ENCODE data around the gene NEGR1. TPM values are rescaled to one million over a fixed set of nuclear protein-coding genes. Genes with fewer than 3 reads are reported as not detected.

The NEGR1 gene
- total RNA-seq, 1 donor from 2014 or later = 4.0 TPM

DNA sequence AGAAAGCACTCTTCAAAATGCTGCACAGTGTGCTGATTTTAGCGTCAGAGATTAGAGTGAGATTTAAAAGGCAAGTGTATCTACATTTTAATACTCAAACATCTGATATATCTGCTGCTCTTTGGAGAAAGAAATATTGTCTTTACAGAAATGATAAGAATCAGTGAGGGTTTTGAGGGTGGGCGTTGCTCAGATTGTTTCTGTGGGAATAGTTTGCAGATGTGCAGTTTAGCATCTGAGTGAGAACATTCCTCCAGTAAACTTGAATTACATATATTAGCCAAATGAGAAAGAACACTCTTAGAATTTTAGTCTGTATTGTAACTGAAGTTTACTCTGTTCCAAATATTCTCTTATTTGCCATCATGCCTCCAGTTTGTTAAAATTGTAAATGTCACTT is 549.2 kb downstream of the NEGR1 start:
- TF ChIP-seq, protein P1, sequence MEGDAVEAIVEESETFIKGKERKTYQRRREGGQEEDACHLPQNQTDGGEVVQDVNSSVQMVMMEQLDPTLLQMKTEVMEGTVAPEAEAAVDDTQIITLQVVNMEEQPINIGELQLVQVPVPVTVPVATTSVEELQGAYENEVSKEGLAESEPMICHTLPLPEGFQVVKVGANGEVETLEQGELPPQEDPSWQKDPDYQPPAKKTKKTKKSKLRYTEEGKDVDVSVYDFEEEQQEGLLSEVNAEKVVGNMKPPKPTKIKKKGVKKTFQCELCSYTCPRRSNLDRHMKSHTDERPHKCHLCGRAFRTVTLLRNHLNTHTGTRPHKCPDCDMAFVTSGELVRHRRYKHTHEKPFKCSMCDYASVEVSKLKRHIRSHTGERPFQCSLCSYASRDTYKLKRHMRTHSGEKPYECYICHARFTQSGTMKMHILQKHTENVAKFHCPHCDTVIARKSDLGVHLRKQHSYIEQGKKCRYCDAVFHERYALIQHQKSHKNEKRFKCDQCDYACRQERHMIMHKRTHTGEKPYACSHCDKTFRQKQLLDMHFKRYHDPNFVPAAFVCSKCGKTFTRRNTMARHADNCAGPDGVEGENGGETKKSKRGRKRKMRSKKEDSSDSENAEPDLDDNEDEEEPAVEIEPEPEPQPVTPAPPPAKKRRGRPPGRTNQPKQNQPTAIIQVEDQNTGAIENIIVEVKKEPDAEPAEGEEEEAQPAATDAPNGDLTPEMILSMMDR (IDR thresholded peaks at IDR 0.05; ENCODE audit: insufficient read depth, low read length, poor library complexity, severe bottlenecking) = no peak
- H3K36me3 ChIP-seq (ENCODE audit: control insufficient read depth, insufficient read depth, low read length) = no peaks in the 10 kb centered on the region
- no peak overlapping the region for H3K4me3 ChIP-seq (ENCODE audit: low read depth, low read length)
- no peaks in the 10 kb centered on the region for H3K27me3 ChIP-seq (ENCODE audit: control insufficient read depth, insufficient read depth, low read length)
- DNase-seq (ENCODE audit: low read depth) = no peak

DNA sequence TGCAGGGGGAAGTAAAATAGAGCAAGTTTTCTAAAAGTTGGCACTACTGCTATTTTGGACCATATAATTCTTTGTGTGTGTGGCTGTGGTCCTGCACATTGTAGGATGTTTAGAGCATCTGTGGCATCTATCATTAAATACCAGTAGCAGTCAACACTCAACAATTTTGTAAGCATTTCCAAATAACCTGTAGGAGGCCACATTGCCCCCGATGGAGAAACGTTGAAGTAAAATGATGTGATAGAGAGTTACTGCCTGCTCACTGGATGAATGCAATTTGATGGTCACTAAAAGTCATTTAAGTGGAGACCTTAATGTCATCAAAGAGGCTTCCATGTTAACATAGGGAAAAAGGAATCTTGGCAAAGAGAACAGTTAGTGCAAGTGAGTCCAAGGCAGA is 560.8 kb downstream of the NEGR1 start:
- no peak for DNase-seq (ENCODE audit: low read depth)
- TF ChIP-seq, protein P1 (IDR thresholded peaks at IDR 0.05; ENCODE audit: insufficient read depth, low read length, poor library complexity, severe bottlenecking) = no peak
- Histone ChIP-seq H3K36me3 (ENCODE audit: control insufficient read depth, insufficient read depth, low read length) (no peaks in the 10 kb centered on the region), H3K4me3 (ENCODE audit: low read depth, low read length) (no peak overlapping the region), H3K27me3 (ENCODE audit: control insufficient read depth, insufficient read depth, low read length) (no peaks in the 10 kb centered on the region)

DNA sequence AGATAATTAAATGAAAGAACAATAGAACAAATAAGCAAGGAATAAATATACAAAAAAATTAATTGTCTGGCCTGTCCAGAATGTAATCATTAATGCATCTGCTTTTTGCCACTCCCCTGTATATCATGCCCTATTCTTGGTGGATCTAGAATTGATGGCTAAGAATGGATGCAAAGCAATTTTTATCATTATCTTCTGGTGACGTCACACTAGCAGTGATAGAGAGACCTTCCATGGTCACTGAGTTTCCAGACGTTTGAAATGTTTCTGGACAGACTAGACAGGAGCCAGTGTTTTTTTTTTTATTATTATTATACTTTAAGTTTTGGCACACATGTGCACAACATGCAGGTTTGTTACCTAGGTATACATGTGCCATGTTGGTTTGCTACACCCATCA is 563.0 kb downstream of the NEGR1 start:
- DNase-seq (ENCODE audit: low read depth) = no peak
- TF ChIP-seq, protein P1 (IDR thresholded peaks at IDR 0.05; ENCODE audit: insufficient read depth, low read length, poor library complexity, severe bottlenecking) = no peak
- Histone ChIP-seq H3K27me3 (ENCODE audit: control insufficient read depth, insufficient read depth, low read length) (no peaks in the 10 kb centered on the region), H3K4me3 (ENCODE audit: low read depth, low read length) (no peak overlapping the region), H3K36me3 (ENCODE audit: control insufficient read depth, insufficient read depth, low read length) (no peaks in the 10 kb centered on the region)

DNA sequence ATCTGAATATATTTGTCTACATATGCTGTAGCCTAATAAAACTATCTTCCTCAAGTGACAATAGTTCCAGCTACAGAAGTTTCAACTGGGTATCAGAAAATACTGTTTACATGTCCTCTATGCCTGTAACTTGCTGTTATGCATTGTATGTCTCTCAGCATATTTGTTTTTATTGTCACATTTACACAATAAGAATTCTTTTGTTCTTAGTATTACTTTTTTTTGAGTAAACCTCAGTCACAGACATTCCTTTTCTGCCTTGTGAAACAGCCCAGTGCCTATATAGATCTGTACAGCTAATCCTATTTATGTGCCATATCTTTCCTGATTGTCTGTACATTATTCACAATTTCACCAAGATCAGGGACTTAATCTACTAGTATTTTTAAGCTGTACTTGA is 565.2 kb downstream of the NEGR1 start:
- TF ChIP-seq, protein P1 (IDR thresholded peaks at IDR 0.05; ENCODE audit: insufficient read depth, low read length, poor library complexity, severe bottlenecking) = no peak
- no peak for DNase-seq (ENCODE audit: low read depth)

DNA sequence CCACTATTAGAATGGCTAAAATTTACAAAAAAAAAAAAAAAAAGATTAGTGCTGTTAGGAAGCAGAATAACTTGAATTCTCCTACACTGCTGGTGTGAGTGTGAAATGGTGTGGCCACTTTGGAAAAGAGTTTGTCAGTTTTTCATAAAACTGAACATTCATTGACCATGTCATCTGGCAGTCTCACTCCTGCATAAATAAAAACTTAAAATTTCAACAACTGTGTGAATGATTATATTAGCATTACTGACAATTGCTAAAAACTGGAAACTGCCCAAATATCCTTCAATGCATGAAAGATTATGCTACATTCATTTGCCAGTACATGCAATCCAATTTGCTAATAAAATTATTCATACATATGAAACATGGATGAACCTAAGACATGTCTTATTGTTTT is 570.9 kb downstream of the NEGR1 start:
- Histone ChIP-seq H3K4me3 (ENCODE audit: low read depth, low read length) (no peak overlapping the region), H3K36me3 (ENCODE audit: control insufficient read depth, insufficient read depth, low read length) (no peaks in the 10 kb centered on the region), H3K27me3 (ENCODE audit: control insufficient read depth, insufficient read depth, low read length) (no peaks in the 10 kb centered on the region)
- no peak for DNase-seq (ENCODE audit: low read depth)
- TF ChIP-seq, protein P1 (IDR thresholded peaks at IDR 0.05; ENCODE audit: insufficient read depth, low read length, poor library complexity, severe bottlenecking) = no peak

More for the DNA sequence above, 565.2 kb downstream of the NEGR1 start:
- H3K27me3 ChIP-seq (ENCODE audit: control insufficient read depth, insufficient read depth, low read length) = no peaks in the 10 kb centered on the region
- no peak overlapping the region for H3K4me3 ChIP-seq (ENCODE audit: low read depth, low read length)
- no peaks in the 10 kb centered on the region for H3K36me3 ChIP-seq (ENCODE audit: control insufficient read depth, insufficient read depth, low read length)

DNA sequence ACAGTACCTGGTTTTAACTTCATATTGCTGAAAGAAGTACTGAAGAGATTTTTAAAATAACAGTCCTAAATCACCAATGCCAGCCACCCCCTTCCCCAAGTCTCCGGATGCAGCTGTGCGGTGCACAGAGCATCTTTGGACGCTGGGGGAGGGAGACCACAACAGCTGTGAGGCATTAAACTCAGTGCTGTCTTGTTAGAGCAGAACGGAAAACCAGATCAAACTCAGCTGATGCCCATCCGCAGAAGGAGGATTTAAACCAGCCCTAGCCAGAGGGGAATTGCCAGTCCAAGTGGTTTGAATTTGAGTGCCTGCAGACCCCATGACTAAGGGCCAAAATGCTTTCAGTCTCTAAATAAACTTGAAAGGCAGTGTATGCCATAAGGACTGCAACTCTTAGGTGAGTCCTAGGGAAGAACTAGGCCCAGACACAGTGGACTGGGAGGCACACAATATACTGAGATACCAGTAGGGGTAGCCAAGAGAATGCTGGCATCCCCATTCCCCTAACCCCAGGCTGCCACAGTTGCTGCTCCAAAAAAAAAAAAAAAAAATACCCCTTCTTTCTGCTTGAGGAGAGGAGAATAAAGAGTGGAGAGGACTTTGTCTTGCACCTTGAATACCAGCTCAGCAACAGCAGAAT is 576.2 kb downstream of the NEGR1 start:
- Histone ChIP-seq H3K4me3 (ENCODE audit: low read depth, low read length) (no peak overlapping the region), H3K36me3 (ENCODE audit: control insufficient read depth, insufficient read depth, low read length) (no peaks in the 10 kb centered on the region), H3K27me3 (ENCODE audit: control insufficient read depth, insufficient read depth, low read length) (no peaks in the 10 kb centered on the region)
- no peak for DNase-seq (ENCODE audit: low read depth)
- TF ChIP-seq, protein P1 (IDR thresholded peaks at IDR 0.05; ENCODE audit: insufficient read depth, low read length, poor library complexity, severe bottlenecking) = no peak
